Esophagus muscularis mucosa (tissue), 4 donors: ENCODE data around the gene DNPH1. TPM values are rescaled to one million over a fixed set of nuclear protein-coding genes. Genes with fewer than 3 reads are reported as not detected.

Experiments
- DNase-seq: peaks from one replicate; pipeline ENCODE4 v3.0.0-alpha.2; 2017; ENCODE audit errors: extremely low spot score
- H3K27ac ChIP-seq, 4 donors: fragments of 200-600 bp; sonication (generic); replicated peaks in 1 of 4; 1 replicate in 3 of 4; 2 replicates in 1 of 4; pipeline ENCODE4 v1.5.1; 2016 to 2019; ENCODE audit warnings: mild to moderate bottlenecking in 1 of 4
- H3K27me3 ChIP-seq, 4 donors: fragments of 200-600 bp; sonication (generic); one replicate each; pipeline versions ENCODE4 v1.5.1 to v1.6.0; 2016 to 2019
- H3K36me3 ChIP-seq, 4 donors: fragments of 200-600 bp; sonication (generic); one replicate each; pipeline ENCODE4 v1.5.1; 2016 to 2019
- H3K4me1 ChIP-seq, 4 donors: fragments of 200-600 bp; sonication (generic); one replicate each; pipeline ENCODE4 v1.5.1; 2016 to 2019
- H3K4me3 ChIP-seq, 4 donors: fragments of 200-600 bp; sonication (generic); 1 replicate in 2 of 4; 2 replicates in 2 of 4; pipeline ENCODE4 v1.5.1; 2016 to 2019; ENCODE audit warnings: mild to moderate bottlenecking in 4 of 4, moderate library complexity in 1 of 4
- H3K9me3 ChIP-seq, 4 donors: fragments of 200-600 bp; sonication (generic); 1 replicate in 3 of 4; 2 replicates in 1 of 4; pipeline ENCODE4 v1.5.1; 2016 to 2019
- EP300 ChIP-seq: sonication (generic); formaldehyde crosslinking; IDR thresholded peaks from one replicate; pipeline ENCODE4 v1.6.1; 2017; ENCODE audit warnings: antibody characterized with exemption
- POLR2A ChIP-seq: fragments of 450-650 bp; IDR thresholded peaks from one replicate; pipeline ENCODE4 v1.6.1; 2017; ENCODE audit warnings: antibody characterized with exemption, moderate library complexity, mild to moderate bottlenecking, low read depth
- POLR2AphosphoS5 ChIP-seq, 2 donors: sonication (generic); formaldehyde crosslinking; IDR thresholded peaks; one replicate each; pipeline ENCODE4 v1.6.1; 2017; ENCODE audit warnings: antibody characterized with exemption in 2 of 2
- WGBS: methylation state at CpG from one replicate; pipeline ENCODE4 v1.1.5; 2018; 5-methylcytosine and 5-hydroxymethylcytosine counted together
- intact Hi-C: fragments of 100-400 bp; cut with DNase I; formaldehyde crosslinking; loops from one replicate; pipeline ENCODE4 v1.15.1; 2023
- total RNA-seq, 4 donors: library from RNA; depleted of rRNA; stranded (reverse); fragments of >200 nt; gene quantifications; one replicate each; pipeline versions ENCODE4 v1.1.0 to v1.2.1, GENCODE V29; 2016
- TF ChIP-seq, protein P1 (sequence below), 3 experiments: fragments of 200-600 bp in 2 of 3; fragments of 450-650 bp in 1 of 3; sonication (generic) in 2 of 3; IDR thresholded peaks; one replicate each; pipeline ENCODE4 v1.5.1; 2017 to 2019; ENCODE audit warnings: antibody characterized with exemption in 3 of 3, mild to moderate bottlenecking in 2 of 3, moderate library complexity in 1 of 3

The DNPH1 gene
- total RNA-seq, 4 donors from 2014 or later, result 60.5 to 70.2 (median 65.3) TPM

DNA sequence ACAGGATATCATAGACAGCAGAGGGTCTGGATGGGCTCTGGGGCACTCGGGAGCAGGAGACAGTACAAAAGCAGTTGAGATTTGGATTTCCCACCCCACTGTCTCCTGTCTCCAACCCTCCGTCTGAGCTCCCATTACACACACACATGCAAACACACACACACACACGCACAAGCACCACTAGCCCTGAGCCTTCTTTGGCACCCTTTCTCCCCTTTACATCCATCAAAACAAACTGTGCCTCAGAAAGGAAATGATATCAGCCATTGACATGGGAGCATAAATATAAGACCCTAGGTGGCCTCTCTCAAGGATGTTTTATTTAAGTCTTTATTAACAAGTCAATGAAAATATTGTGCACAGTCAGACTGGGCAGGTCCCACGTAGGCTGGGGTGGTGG lies 31.5 kb upstream of the DNPH1 start:
- no peak overlapping the region for H3K27ac ChIP-seq
- no peaks in the 10 kb centered on the region for H3K36me3 ChIP-seq
- H3K4me1 ChIP-seq, result no peaks in the 10 kb centered on the region
- no peak overlapping the region for H3K4me3 ChIP-seq
- no peak for DNase-seq
- TF ChIP-seq POLR2AphosphoS5 (IDR thresholded peaks at IDR 0.05) (no peak), POLR2A (no peak), EP300 (no peak)
- TF ChIP-seq, protein P1, sequence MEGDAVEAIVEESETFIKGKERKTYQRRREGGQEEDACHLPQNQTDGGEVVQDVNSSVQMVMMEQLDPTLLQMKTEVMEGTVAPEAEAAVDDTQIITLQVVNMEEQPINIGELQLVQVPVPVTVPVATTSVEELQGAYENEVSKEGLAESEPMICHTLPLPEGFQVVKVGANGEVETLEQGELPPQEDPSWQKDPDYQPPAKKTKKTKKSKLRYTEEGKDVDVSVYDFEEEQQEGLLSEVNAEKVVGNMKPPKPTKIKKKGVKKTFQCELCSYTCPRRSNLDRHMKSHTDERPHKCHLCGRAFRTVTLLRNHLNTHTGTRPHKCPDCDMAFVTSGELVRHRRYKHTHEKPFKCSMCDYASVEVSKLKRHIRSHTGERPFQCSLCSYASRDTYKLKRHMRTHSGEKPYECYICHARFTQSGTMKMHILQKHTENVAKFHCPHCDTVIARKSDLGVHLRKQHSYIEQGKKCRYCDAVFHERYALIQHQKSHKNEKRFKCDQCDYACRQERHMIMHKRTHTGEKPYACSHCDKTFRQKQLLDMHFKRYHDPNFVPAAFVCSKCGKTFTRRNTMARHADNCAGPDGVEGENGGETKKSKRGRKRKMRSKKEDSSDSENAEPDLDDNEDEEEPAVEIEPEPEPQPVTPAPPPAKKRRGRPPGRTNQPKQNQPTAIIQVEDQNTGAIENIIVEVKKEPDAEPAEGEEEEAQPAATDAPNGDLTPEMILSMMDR (IDR thresholded peaks at IDR 0.05), result no peak
- peaks cover 0 to 15% (median 0%) of the 10 kb centered on the region in 4 donors for H3K27me3 ChIP-seq
- 60% methylated on average over 4 of the region's 4 CpGs for WGBS
- intact Hi-C loops, result loop anchor here (5.0 kb wide), 1 partner anchor 247 kb away; no protein-coding TSS in a partner anchor
- no peaks in the 10 kb centered on the region for H3K9me3 ChIP-seq

DNA sequence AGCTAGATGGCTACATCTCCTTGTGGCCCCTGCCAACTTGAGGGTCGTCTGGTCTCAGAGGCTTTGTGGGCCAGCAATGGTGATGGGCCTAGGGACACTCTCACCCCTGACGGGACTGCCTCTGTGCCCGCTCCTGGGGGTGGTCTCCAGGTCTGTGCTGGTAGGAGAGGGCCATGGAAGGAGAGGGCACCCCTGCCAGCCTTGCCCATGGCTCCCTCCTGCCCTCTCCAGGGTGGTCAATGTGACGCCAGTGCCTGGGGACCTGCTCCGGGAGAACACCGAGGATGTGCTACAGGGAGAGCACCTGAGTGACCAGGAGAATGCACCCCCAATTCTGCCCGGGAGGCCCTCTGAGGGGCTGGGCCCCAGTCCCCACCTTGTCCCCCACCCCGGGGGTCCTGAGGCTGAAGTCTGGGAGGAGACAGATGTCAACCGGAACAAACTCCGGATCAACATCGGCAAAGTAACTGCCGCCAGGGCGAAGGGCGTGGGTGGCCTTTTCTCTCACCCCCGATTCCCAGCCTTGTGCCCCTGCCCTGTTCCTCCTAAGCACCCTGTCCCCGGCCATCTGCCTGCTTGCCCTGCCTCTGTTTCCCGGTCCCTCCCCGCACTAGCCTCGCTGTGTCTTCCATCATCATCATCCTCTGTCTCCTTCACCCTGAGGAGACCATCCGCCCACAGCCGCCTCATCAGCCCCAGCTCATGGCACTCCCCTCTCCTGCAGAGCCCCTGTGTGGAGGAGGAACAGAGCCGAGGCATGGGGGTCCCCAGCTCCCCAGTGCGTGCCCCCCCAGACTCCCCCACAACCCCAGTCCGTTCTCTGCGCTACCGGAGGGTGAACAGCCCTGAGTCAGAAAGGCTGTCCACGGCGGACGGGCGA lies 29.8 kb upstream of the DNPH1 start:
- Histone ChIP-seq H3K27me3 (peaks cover 0 to 26% (median 0%) of the 10 kb centered on the region in 4 donors), H3K9me3 (no peaks in the 10 kb centered on the region), H3K36me3 (no peaks in the 10 kb centered on the region), H3K27ac (no peak overlapping the region), H3K4me1 (no peaks in the 10 kb centered on the region), H3K4me3 (no peak overlapping the region)
- 92% methylated on average over 26 of the region's 30 CpGs for WGBS
- TF ChIP-seq POLR2A (no peak), EP300 (no peak), POLR2AphosphoS5 (IDR thresholded peaks at IDR 0.05) (no peak)
- TF ChIP-seq, protein P1 (IDR thresholded peaks at IDR 0.05), result no peak
- intact Hi-C loops, result no loop called here
- no peak for DNase-seq

- H3K4me3 ChIP-seq, result no peak overlapping the region
- no peak for TF ChIP-seq POLR2AphosphoS5 (IDR thresholded peaks at IDR 0.05)
- TF ChIP-seq, protein P1 (IDR thresholded peaks at IDR 0.05), result no peak
- TF ChIP-seq POLR2A, result no peak
- no peak for TF ChIP-seq EP300
- H3K27ac ChIP-seq, result no peak overlapping the region
- 71% methylated on average over 4 of the region's 4 CpGs for WGBS
- intact Hi-C loops, result no loop called here
- no peaks in the 10 kb centered on the region for H3K4me1 ChIP-seq
- peaks cover 0 to 34% (median 0%) of the 10 kb centered on the region in 4 donors for H3K27me3 ChIP-seq
- H3K36me3 ChIP-seq, result no peaks in the 10 kb centered on the region
- no peak for DNase-seq
- no peaks in the 10 kb centered on the region for H3K9me3 ChIP-seq
These were observed 28.9 kb upstream of the DNPH1 start for GRCh38 chr6:43258180-43258579.

GRCh38 chr6:43257367-43258145 lies 28.3 kb upstream of the DNPH1 start:
- no peak for TF ChIP-seq EP300
- TF ChIP-seq, protein P1 (IDR thresholded peaks at IDR 0.05), result no peak

More at GRCh38 chr6:43257367-43258145, 28.3 kb upstream of the DNPH1 start:
- Histone ChIP-seq H3K4me1 (no peaks in the 10 kb centered on the region), H3K36me3 (no peaks in the 10 kb centered on the region), H3K27ac (no peak overlapping the region), H3K4me3 (no peak overlapping the region), H3K27me3 (peaks cover 0 to 40% (median 0%) of the 10 kb centered on the region in 4 donors), H3K9me3 (no peaks in the 10 kb centered on the region)
- DNase-seq, result no peak
- 80% methylated on average over 11 of the region's 12 CpGs for WGBS
- intact Hi-C loops, result no loop called here
